ENCODE measurements around the gene GLI1.
"Not testable (repeated sequence)": the region's sequence is repeated elsewhere in the genome, so short reads cannot be mapped to it uniquely, and the experiment has no call there.

Gene GLI1

GRCh38 chr12:57488402-57489156, 29.0 kb downstream of the GLI1 start:
- H3K56ac ChIP-seq (ENCODE audit: low read length) = peak overlapping the region; percentile 99
- no peaks in the 10 kb centered on the region for H3K27me3 ChIP-seq (ENCODE audit: insufficient read depth, low read length, poor library complexity)
- H2BK15ac ChIP-seq (replicated peaks; ENCODE audit: low read depth) = no peak overlapping the region
- H3K27ac ChIP-seq (ENCODE audit: low read depth, low read length) = peak overlapping the region; percentile 79
- peak overlapping the region; percentile 97 for H2BK5ac ChIP-seq (ENCODE audit: low read length)
- peaks cover 20% of the 10 kb centered on the region for H3K79me1 ChIP-seq (ENCODE audit: low read length)
- H4K8ac ChIP-seq (ENCODE audit: low read depth, low read length) = no peak overlapping the region
- H2AK5ac ChIP-seq (ENCODE audit: low read length) = peak overlapping the region; percentile 99
- peak; percentile 25 for DNase-seq
- peaks cover 3% of the 10 kb centered on the region for H3K4me1 ChIP-seq (ENCODE audit: control insufficient read depth, low read depth, low read length)
- peak overlapping the region; percentile 97 for H3K18ac ChIP-seq (ENCODE audit: low read length)
- 100% methylated on average over 3 of the region's 11 CpGs for WGBS (ENCODE audit: extremely low coverage, insufficient coverage, low lambda C conversion rate)
- H4K5ac ChIP-seq (ENCODE audit: low read length) = no peak overlapping the region
- peak overlapping the region; percentile 85 for H3K4me2 ChIP-seq (ENCODE audit: low read length)
- no peak overlapping the region for H3K23ac ChIP-seq (ENCODE audit: low read length)
- peak overlapping the region; percentile 46 for H3K4ac ChIP-seq (ENCODE audit: low read depth, low read length)
- peaks cover 22% of the 10 kb centered on the region for H3K79me2 ChIP-seq (ENCODE audit: control insufficient read depth, insufficient read depth, low read length)
- H3K4me3 ChIP-seq (ENCODE audit: low read length) = peak overlapping the region; percentile 99
- peaks cover 13% of the 10 kb centered on the region for H3K36me3 ChIP-seq (ENCODE audit: control insufficient read depth, insufficient read depth, low read length)
- H3K9ac ChIP-seq (ENCODE audit: low read length) = peak overlapping the region; percentile 99
- peak overlapping the region; percentile 66 for H2BK120ac ChIP-seq (ENCODE audit: low read depth, low read length)

GRCh38 chr12:57489157-57489641, 29.6 kb downstream of the GLI1 start:
- H4K8ac ChIP-seq (ENCODE audit: low read depth, low read length) = no peak overlapping the region
- no peak overlapping the region for H3K27ac ChIP-seq (ENCODE audit: low read depth, low read length)
- peaks cover 20% of the 10 kb centered on the region for H3K79me1 ChIP-seq (ENCODE audit: low read length)
- H3K56ac ChIP-seq (ENCODE audit: low read length) = peak overlapping the region; percentile 99
- H3K4me1 ChIP-seq (ENCODE audit: control insufficient read depth, low read depth, low read length) = peaks cover 3% of the 10 kb centered on the region
- peak overlapping the region; percentile 99 for H3K9ac ChIP-seq (ENCODE audit: low read length)
- no peak overlapping the region for H2AK5ac ChIP-seq (ENCODE audit: low read length)
- peak overlapping the region; percentile 99 for H3K4me3 ChIP-seq (ENCODE audit: low read length)
- H3K23ac ChIP-seq (ENCODE audit: low read length) = no peak overlapping the region
- H3K18ac ChIP-seq (ENCODE audit: low read length) = no peak overlapping the region
- peak; percentile 39 for DNase-seq
- H3K27me3 ChIP-seq (ENCODE audit: insufficient read depth, low read length, poor library complexity) = no peaks in the 10 kb centered on the region
- no peak overlapping the region for H2BK5ac ChIP-seq (ENCODE audit: low read length)
- peak overlapping the region; percentile 85 for H3K4me2 ChIP-seq (ENCODE audit: low read length)
- H3K4ac ChIP-seq (ENCODE audit: low read depth, low read length) = no peak overlapping the region
- H2BK15ac ChIP-seq (replicated peaks; ENCODE audit: low read depth) = no peak overlapping the region
- WGBS (ENCODE audit: extremely low coverage, insufficient coverage, low lambda C conversion rate) = no CpG with 5 or more reads among the region's 5 CpGs
- H2BK120ac ChIP-seq (ENCODE audit: low read depth, low read length) = no peak overlapping the region
- H3K36me3 ChIP-seq (ENCODE audit: control insufficient read depth, insufficient read depth, low read length) = peaks cover 13% of the 10 kb centered on the region
- peaks cover 22% of the 10 kb centered on the region for H3K79me2 ChIP-seq (ENCODE audit: control insufficient read depth, insufficient read depth, low read length)
- H4K5ac ChIP-seq (ENCODE audit: low read length) = no peak overlapping the region

GRCh38 chr12:57490126-57490525, 30.5 kb downstream of the GLI1 start:
- no peak overlapping the region for H4K5ac ChIP-seq (ENCODE audit: low read length)
- peaks cover 3% of the 10 kb centered on the region for H3K4me1 ChIP-seq (ENCODE audit: control insufficient read depth, low read depth, low read length)
- H3K79me1 ChIP-seq (ENCODE audit: low read length) = peaks cover 20% of the 10 kb centered on the region
- DNase-seq = no peak
- H2BK5ac ChIP-seq (ENCODE audit: low read length) = no peak overlapping the region
- no peak overlapping the region for H3K56ac ChIP-seq (ENCODE audit: low read length)
- no CpG with 5 or more reads among the region's 4 CpGs for WGBS (ENCODE audit: extremely low coverage, insufficient coverage, low lambda C conversion rate)
- H3K18ac ChIP-seq (ENCODE audit: low read length) = no peak overlapping the region
- H3K27me3 ChIP-seq (ENCODE audit: insufficient read depth, low read length, poor library complexity) = no peaks in the 10 kb centered on the region
- peaks cover 13% of the 10 kb centered on the region for H3K36me3 ChIP-seq (ENCODE audit: control insufficient read depth, insufficient read depth, low read length)
- H2AK5ac ChIP-seq (ENCODE audit: low read length) = no peak overlapping the region
- no peak overlapping the region for H4K8ac ChIP-seq (ENCODE audit: low read depth, low read length)
- H3K27ac ChIP-seq (ENCODE audit: low read depth, low read length) = no peak overlapping the region
- H3K4me3 ChIP-seq (ENCODE audit: low read length) = no peak overlapping the region
- H3K4ac ChIP-seq (ENCODE audit: low read depth, low read length) = no peak overlapping the region
- no peak overlapping the region for H2BK120ac ChIP-seq (ENCODE audit: low read depth, low read length)
- no peak overlapping the region for H3K23ac ChIP-seq (ENCODE audit: low read length)
- no peak overlapping the region for H3K9ac ChIP-seq (ENCODE audit: low read length)
- H3K4me2 ChIP-seq (ENCODE audit: low read length) = no peak overlapping the region
- peaks cover 22% of the 10 kb centered on the region for H3K79me2 ChIP-seq (ENCODE audit: control insufficient read depth, insufficient read depth, low read length)
- no peak overlapping the region for H2BK15ac ChIP-seq (replicated peaks; ENCODE audit: low read depth)

GRCh38 chr12:57491393-57492280, 32.1 kb downstream of the GLI1 start:
- Histone ChIP-seq H2BK5ac (ENCODE audit: low read length) (no peak overlapping the region), H3K36me3 (ENCODE audit: control insufficient read depth, insufficient read depth, low read length) (peaks cover 14% of the 10 kb centered on the region)
- WGBS (ENCODE audit: extremely low coverage, insufficient coverage, low lambda C conversion rate) = no CpG with 5 or more reads among the region's 15 CpGs

GRCh38 chr12:57495051-57495701, 35.6 kb downstream of the GLI1 start:
- H3K79me1 ChIP-seq (ENCODE audit: low read length) = peaks cover 21% of the 10 kb centered on the region
- H2AK5ac ChIP-seq (ENCODE audit: low read length); H3K27ac ChIP-seq (ENCODE audit: low read depth, low read length); H4K8ac ChIP-seq (ENCODE audit: low read depth, low read length); H3K9ac ChIP-seq (ENCODE audit: low read length); H4K5ac ChIP-seq (ENCODE audit: low read length); H3K23ac ChIP-seq (ENCODE audit: low read length); H3K4me1 ChIP-seq (ENCODE audit: control insufficient read depth, low read depth, low read length); H3K4me3 ChIP-seq (ENCODE audit: low read length); H2BK15ac ChIP-seq (replicated peaks; ENCODE audit: low read depth); H3K56ac ChIP-seq (ENCODE audit: low read length); H2BK120ac ChIP-seq (ENCODE audit: low read depth, low read length); DNase-seq; H2BK5ac ChIP-seq (ENCODE audit: low read length); H3K4me2 ChIP-seq (ENCODE audit: low read length); H3K4ac ChIP-seq (ENCODE audit: low read depth, low read length); H3K27me3 ChIP-seq (ENCODE audit: insufficient read depth, low read length, poor library complexity); H3K18ac ChIP-seq (ENCODE audit: low read length); H3K79me2 ChIP-seq (ENCODE audit: control insufficient read depth, insufficient read depth, low read length): not testable (repeated sequence)
- no CpG with 5 or more reads among the region's 48 CpGs for WGBS (ENCODE audit: extremely low coverage, insufficient coverage, low lambda C conversion rate)
- peaks cover 27% of the 10 kb centered on the region for H3K36me3 ChIP-seq (ENCODE audit: control insufficient read depth, insufficient read depth, low read length)

More at GRCh38 chr12:57491393-57492280, 32.1 kb downstream of the GLI1 start:
- Histone ChIP-seq H3K4me2 (ENCODE audit: low read length) (no peak overlapping the region), H3K79me2 (ENCODE audit: control insufficient read depth, insufficient read depth, low read length) (peaks cover 22% of the 10 kb centered on the region), H2BK120ac (ENCODE audit: low read depth, low read length) (no peak overlapping the region), H3K4me3 (ENCODE audit: low read length) (no peak overlapping the region), H3K27ac (ENCODE audit: low read depth, low read length) (no peak overlapping the region), H4K5ac (ENCODE audit: low read length) (no peak overlapping the region), H3K4ac (ENCODE audit: low read depth, low read length) (no peak overlapping the region), H3K18ac (ENCODE audit: low read length) (no peak overlapping the region), H3K23ac (ENCODE audit: low read length) (no peak overlapping the region), H4K8ac (ENCODE audit: low read depth, low read length) (no peak overlapping the region), H3K4me1 (ENCODE audit: control insufficient read depth, low read depth, low read length) (peaks cover 3% of the 10 kb centered on the region), H2AK5ac (ENCODE audit: low read length) (no peak overlapping the region), H3K56ac (ENCODE audit: low read length) (no peak overlapping the region), H3K9ac (ENCODE audit: low read length) (no peak overlapping the region), H3K79me1 (ENCODE audit: low read length) (peaks cover 20% of the 10 kb centered on the region), H2BK15ac (replicated peaks; ENCODE audit: low read depth) (no peak overlapping the region), H3K27me3 (ENCODE audit: insufficient read depth, low read length, poor library complexity) (no peaks in the 10 kb centered on the region)
- peak; percentile 68 for DNase-seq

Measured in mesendoderm (in vitro differentiated cells).